Endothelial cell of umbilical vein (primary cell): ENCODE data around the gene EPS8. TPM values are rescaled to one million over a fixed set of nuclear protein-coding genes. Genes with fewer than 3 reads are reported as not detected.

Experiments
- BruUV-seq: library from RNA; stranded (reverse); fragments of 400-500 nt; replicated peaks from 2 replicates; lab custom pipeline; 2021; lab: Mats Ljungman, UMichigan
- CTCF ChIA-PET: fragments of 300-600, 350-600 bp; sonication (Branson Sonifier 250); formaldehyde crosslinking; loops from one replicate; lab custom pipeline; 2021; ENCODE audit warnings: antibody characterized with exemption, inconsistent platforms; lab: Charles Lee
- POLR2A ChIA-PET: fragments of 300-600, 350-600 bp; sonication (Branson Sonifier 250); formaldehyde crosslinking; loops from one replicate; lab custom pipeline; 2021; ENCODE audit warnings: antibody characterized with exemption, inconsistent platforms; lab: Charles Lee
- DNase-seq: peaks from one replicate; pipeline ENCODE4 v3.0.0-alpha.2; 2011; ENCODE audit warnings: low read depth, low spot score
- FAIRE-seq: peaks from 2 replicates; lab custom pipeline; 2011; peaks lifted over from hg19 to GRCh38; lab: Jason Lieb, UNC
- H2AFZ ChIP-seq: 2 replicates; pipeline ENCODE4 v1.6.0; 2012; ENCODE audit warnings: low read depth, low read length, control low read depth, inconsistent platforms
- H3K27ac ChIP-seq: 2 replicates; pipeline ENCODE4 v1.5.1; 2011; ENCODE audit warnings: low read depth, mild to moderate bottlenecking, control low read depth, low read length, moderate library complexity; ENCODE audit not compliant: insufficient read depth
- H3K27me3 ChIP-seq, 2 experiments: 2 replicates each; pipeline versions ENCODE4 v1.6.0 to v1.6.1; 2011; ENCODE audit warnings: low read length in 2 of 2, mixed read lengths in 1 of 2; ENCODE audit not compliant: control insufficient read depth in 2 of 2, insufficient read depth in 2 of 2
- H3K36me3 ChIP-seq, 2 experiments: 2 replicates in 1 of 2; 3 replicates in 1 of 2; pipeline ENCODE4 v1.5.1; 2011; ENCODE audit warnings: low read length in 2 of 2, mild to moderate bottlenecking in 1 of 2, moderate library complexity in 1 of 2; ENCODE audit not compliant: control insufficient read depth in 2 of 2, insufficient read depth in 2 of 2; ENCODE audit errors: extremely low read depth in 1 of 2
- H3K4me1 ChIP-seq: 3 replicates; pipeline ENCODE4 v1.5.1; 2011; ENCODE audit warnings: mild to moderate bottlenecking, low read length; ENCODE audit not compliant: control insufficient read depth, insufficient read depth; ENCODE audit errors: extremely low read depth
- H3K4me2 ChIP-seq: 2 replicates; pipeline ENCODE4 v1.6.1; 2011; ENCODE audit warnings: low read length, control low read depth, mixed read lengths; ENCODE audit not compliant: insufficient read depth
- H3K4me3 ChIP-seq, 3 experiments: fragments of 200-600 bp in 1 of 3; sonication (generic), shearing (Covaris generic) in 1 of 3; replicated peaks in 1 of 3; 2 replicates each; pipeline ENCODE4 v1.5.1; 2011 to 2016; ENCODE audit warnings: control low read depth in 3 of 3, low read length in 3 of 3, mild to moderate bottlenecking in 2 of 3, inconsistent platforms in 1 of 3, low read depth in 1 of 3, moderate library complexity in 1 of 3; ENCODE audit not compliant: insufficient read depth in 1 of 3
- H3K79me2 ChIP-seq: 2 replicates; pipeline ENCODE4 v1.6.0; 2012; ENCODE audit warnings: low read length, inconsistent platforms; ENCODE audit not compliant: control insufficient read depth, insufficient read depth
- H3K9ac ChIP-seq: replicated peaks from 2 replicates; pipeline ENCODE3; 2011; ENCODE audit warnings: low read length, control low read depth; ENCODE audit not compliant: insufficient read depth; ENCODE audit errors: extremely low read depth
- H3K9me1 ChIP-seq: replicated peaks from 3 replicates; pipeline ENCODE4 v1.6.0; 2011; ENCODE audit warnings: mild to moderate bottlenecking, low read length; ENCODE audit not compliant: control insufficient read depth, insufficient read depth; ENCODE audit errors: extremely low read depth
- H3K9me3 ChIP-seq: replicated peaks from 2 replicates; pipeline ENCODE4 v1.5.1; 2012; ENCODE audit warnings: low read length, inconsistent platforms; ENCODE audit not compliant: control insufficient read depth, insufficient read depth
- H4K20me1 ChIP-seq: replicated peaks from 2 replicates; pipeline ENCODE3; 2011; ENCODE audit warnings: mild to moderate bottlenecking, low read length; ENCODE audit not compliant: control insufficient read depth, insufficient read depth; ENCODE audit errors: extremely low read depth
- CTCF ChIP-seq, 2 donors: IDR thresholded peaks; 1 replicate in 1 of 2; 2 replicates in 1 of 2; pipeline ENCODE4 v1.5.1; 2011; ENCODE audit warnings: low read length in 2 of 2, mild to moderate bottlenecking in 2 of 2, moderate library complexity in 2 of 2, control low read depth in 1 of 2, inconsistent platforms in 1 of 2, low read depth in 1 of 2; ENCODE audit not compliant: insufficient read depth in 1 of 2; ENCODE audit errors: extremely low read depth in 1 of 2
- EZH2 ChIP-seq: IDR thresholded peaks from 2 replicates; pipeline ENCODE4 v1.6.1; 2012; ENCODE audit warnings: borderline replicate concordance, low read depth, mild to moderate bottlenecking, moderate library complexity, low read length, inconsistent platforms; ENCODE audit not compliant: severe bottlenecking
- FOS ChIP-seq: IDR thresholded peaks from 2 replicates; pipeline ENCODE4 v1.6.1; 2011; ENCODE audit warnings: mild to moderate bottlenecking, low read length, moderate library complexity, borderline replicate concordance; ENCODE audit not compliant: insufficient read depth
- GATA2 ChIP-seq: IDR thresholded peaks from 2 replicates; pipeline ENCODE4 v1.7.0; 2011; ENCODE audit warnings: low read depth, mild to moderate bottlenecking, moderate library complexity, mixed read lengths, low read length; ENCODE audit not compliant: insufficient read length, insufficient read depth
- JUN ChIP-seq: IDR thresholded peaks from 2 replicates; pipeline ENCODE4 v1.6.1; 2011; ENCODE audit warnings: borderline replicate concordance, low read depth; ENCODE audit not compliant: insufficient read length, insufficient read depth
- MAX ChIP-seq: IDR thresholded peaks from 2 replicates; pipeline ENCODE4 v1.6.1; 2011; ENCODE audit not compliant: insufficient read depth, insufficient read length
- MYC ChIP-seq: IDR thresholded peaks from one replicate; pipeline ENCODE4 v1.6.1; 2011; ENCODE audit warnings: mild to moderate bottlenecking, low read depth, low read length
- POLR2A ChIP-seq: IDR thresholded peaks from 2 replicates; pipeline ENCODE4 v1.6.1; 2012; ENCODE audit warnings: low read depth, mild to moderate bottlenecking, control low read depth, low read length
- POLR2AphosphoS5 ChIP-seq: IDR thresholded peaks from 2 replicates; pipeline ENCODE4 v1.6.1; 2012; ENCODE audit warnings: low read depth, mild to moderate bottlenecking, control low read depth, low read length, moderate library complexity; ENCODE audit not compliant: insufficient read depth
- dilution Hi-C: fragments of 300-500 bp; cut with MboI; formaldehyde crosslinking; loops from one replicate; pipeline ENCODE4 v1.15.0; 2019; ENCODE audit warnings: low sequenced_read_pairs; ENCODE audit not compliant: extremely low pct_ligation_motif_present
- intact Hi-C: fragments of 100-400 bp; cut with micrococcal nuclease; formaldehyde crosslinking; loops from one replicate; pipeline ENCODE4 v1.10.0; 2022
- polyA plus RNA-seq, 4 experiments: library from polyadenylated mRNA; depleted of rRNA in 3 of 4; stranded (reverse) in 3 of 4; unstranded in 1 of 4; fragments of >200 nt; gene quantifications; 2 replicates each; pipeline versions ENCODE4 v1.2.1 to v1.2.3, GENCODE V29; 2011 to 2012; ENCODE audit warnings: missing spikeins in 1 of 4
- total RNA-seq: library from RNA; stranded (reverse); gene quantifications from 2 replicates; pipeline ENCODE4 v1.2.3, GENCODE V29; 2021

Gene EPS8
- total and polyA plus RNA-seq, 2 donors (not counting 3 experiments of a cell fraction or from before 2014, with no cell fraction given) = 8.4 to 11.9 TPM

- dilution Hi-C loops (no loop called here), intact Hi-C loops (no loop called here)
- CTCF ChIA-PET = no interaction called here
- Histone ChIP-seq H3K79me2 (no peaks in the 10 kb centered on the region), H3K4me3 (no peak overlapping the region), H4K20me1 (no peaks in the 10 kb centered on the region), H3K9me1 (no peaks in the 10 kb centered on the region), H3K4me2 (no peak overlapping the region), H3K9me3 (no peaks in the 10 kb centered on the region), H3K27me3 (no peaks in the 10 kb centered on the region), H2AFZ (no peak overlapping the region), H3K36me3 (no peaks in the 10 kb centered on the region), H3K4me1 (no peaks in the 10 kb centered on the region), H3K9ac (no peak overlapping the region), H3K27ac (no peak overlapping the region)
- TF ChIP-seq EZH2 = no peak
- no peak for TF ChIP-seq FOS
- no peak for TF ChIP-seq JUN
- no peak for TF ChIP-seq CTCF (IDR thresholded peaks at IDR 0.05; ENCODE audit: extremely low read depth in 1 of 2, insufficient read depth in 1 of 2, low read depth in 1 of 2, low read length in 2 of 2)
- TF ChIP-seq POLR2A = no peak
- TF ChIP-seq POLR2AphosphoS5 = no peak
- no peak for TF ChIP-seq MAX
- no peak for TF ChIP-seq GATA2
- TF ChIP-seq MYC = no peak
- FAIRE-seq (no peak), DNase-seq (no peak)
- no TSS peak for BruUV-seq
- POLR2A ChIA-PET = no interaction called here
Observed at GRCh38 chr12:15819644-15820437, 30.7 kb upstream of the EPS8 start.
